Cardiac fibroblast (primary cell): ENCODE measurements around the gene ADAMTSL3.

Experiments used
- DNase-seq, 2 donors: peaks; one replicate each; pipeline versions ENCODE4 v3.0.0 to v3.0.0-alpha.2; 2010; ENCODE audit warnings: low read depth in 2 of 2
- H3K4me3 ChIP-seq, 2 donors: replicated peaks in 1 of 2; 1 replicate in 1 of 2; 2 replicates in 1 of 2; pipeline ENCODE4 v1.5.1; 2011; ENCODE audit warnings: low read depth in 2 of 2, low read length in 2 of 2, mild to moderate bottlenecking in 2 of 2, moderate library complexity in 1 of 2
- TF ChIP-seq, protein P1 (sequence below): IDR thresholded peaks from one replicate; pipeline ENCODE4 v1.5.1; 2011; ENCODE audit warnings: low read depth, mild to moderate bottlenecking, low read length, inconsistent platforms

The ADAMTSL3 gene

DNA sequence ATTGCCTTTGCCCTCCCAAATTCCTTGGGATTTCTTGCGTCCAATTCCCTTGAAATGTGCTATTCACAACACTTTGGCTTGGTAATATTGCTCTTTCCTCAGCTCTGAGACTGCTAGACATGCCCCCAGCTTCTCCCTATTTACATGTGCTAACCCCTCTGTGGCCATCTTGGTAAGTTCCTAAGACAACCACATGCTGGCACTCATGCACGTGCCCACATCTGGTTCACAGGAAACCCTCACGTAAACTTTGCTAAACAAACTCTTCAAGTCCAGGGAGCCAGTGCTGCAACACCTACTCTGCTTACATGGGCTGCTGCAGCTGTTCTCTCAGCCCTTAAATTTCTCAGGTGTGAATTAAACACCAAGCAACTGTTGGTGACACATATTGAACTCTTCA lies 121.8 kb downstream of the ADAMTSL3 start:
- TF ChIP-seq, protein P1, sequence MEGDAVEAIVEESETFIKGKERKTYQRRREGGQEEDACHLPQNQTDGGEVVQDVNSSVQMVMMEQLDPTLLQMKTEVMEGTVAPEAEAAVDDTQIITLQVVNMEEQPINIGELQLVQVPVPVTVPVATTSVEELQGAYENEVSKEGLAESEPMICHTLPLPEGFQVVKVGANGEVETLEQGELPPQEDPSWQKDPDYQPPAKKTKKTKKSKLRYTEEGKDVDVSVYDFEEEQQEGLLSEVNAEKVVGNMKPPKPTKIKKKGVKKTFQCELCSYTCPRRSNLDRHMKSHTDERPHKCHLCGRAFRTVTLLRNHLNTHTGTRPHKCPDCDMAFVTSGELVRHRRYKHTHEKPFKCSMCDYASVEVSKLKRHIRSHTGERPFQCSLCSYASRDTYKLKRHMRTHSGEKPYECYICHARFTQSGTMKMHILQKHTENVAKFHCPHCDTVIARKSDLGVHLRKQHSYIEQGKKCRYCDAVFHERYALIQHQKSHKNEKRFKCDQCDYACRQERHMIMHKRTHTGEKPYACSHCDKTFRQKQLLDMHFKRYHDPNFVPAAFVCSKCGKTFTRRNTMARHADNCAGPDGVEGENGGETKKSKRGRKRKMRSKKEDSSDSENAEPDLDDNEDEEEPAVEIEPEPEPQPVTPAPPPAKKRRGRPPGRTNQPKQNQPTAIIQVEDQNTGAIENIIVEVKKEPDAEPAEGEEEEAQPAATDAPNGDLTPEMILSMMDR: no peak
- no peak overlapping the region for H3K4me3 ChIP-seq
- peak in 1 of 2 donors; percentile 3 for DNase-seq

- DNase-seq: no peak
- TF ChIP-seq, protein P1: no peak
- no peak overlapping the region for H3K4me3 ChIP-seq
Observed at GRCh38 chr15:83776986-83777385, 123.1 kb downstream of the ADAMTSL3 start.

GRCh38 chr15:83783227-83783626 lies 129.3 kb downstream of the ADAMTSL3 start:
- DNase-seq: no peak
- no peak overlapping the region for H3K4me3 ChIP-seq
- TF ChIP-seq, protein P1: no peak

- TF ChIP-seq, protein P1: no peak
- DNase-seq: peak in 1 of 2 donors; percentile 63
Observed at GRCh38 chr15:83784975-83785374, 131.1 kb downstream of the ADAMTSL3 start.

DNA sequence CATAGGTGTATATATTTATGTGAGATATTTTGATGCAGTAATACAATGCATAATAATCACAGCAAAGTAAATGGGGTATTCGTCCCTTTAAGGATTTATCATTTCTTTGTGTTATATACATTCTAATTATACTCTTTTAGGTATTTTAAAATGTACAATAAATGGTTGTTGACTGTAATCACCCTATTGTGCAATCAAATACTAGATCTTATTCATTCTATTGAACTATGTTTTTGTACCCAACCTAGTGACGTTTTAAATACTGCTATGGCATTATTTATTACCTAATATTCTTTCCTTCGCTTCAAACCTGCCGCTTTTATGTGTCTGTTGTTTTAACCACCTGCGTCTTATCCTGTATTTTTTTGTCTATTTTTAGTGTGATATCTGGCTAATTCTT lies 132.4 kb downstream of the ADAMTSL3 start:
- no peak for DNase-seq
- TF ChIP-seq, protein P1: no peak
- H3K4me3 ChIP-seq: no peak overlapping the region

More at GRCh38 chr15:83784975-83785374, 131.1 kb downstream of the ADAMTSL3 start:
- H3K4me3 ChIP-seq: no peak overlapping the region

DNA sequence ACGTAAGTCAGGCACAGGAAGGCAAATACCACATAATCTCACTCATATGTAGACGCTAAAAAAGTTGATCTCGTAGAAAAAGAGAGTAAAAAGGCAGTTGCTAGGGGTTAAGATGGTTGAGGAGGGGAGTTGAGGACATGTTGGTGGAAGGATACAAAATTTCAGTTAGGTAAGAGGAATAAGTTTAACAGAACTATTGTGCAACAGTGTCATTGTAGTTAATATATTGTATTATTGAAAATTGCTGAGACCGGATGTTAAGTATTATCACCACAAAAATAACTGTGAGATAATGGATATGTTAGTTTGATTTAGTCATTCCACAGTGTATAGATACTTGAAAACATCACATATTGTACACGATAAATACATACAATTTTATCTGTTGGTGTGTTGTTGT lies 139.1 kb downstream of the ADAMTSL3 start:
- TF ChIP-seq, protein P1: no peak
- DNase-seq: no peak
- H3K4me3 ChIP-seq: no peak overlapping the region

- no peak for DNase-seq
- TF ChIP-seq, protein P1: no peak
- no peak overlapping the region for H3K4me3 ChIP-seq
Observed at GRCh38 chr15:83794209-83794608, 140.3 kb downstream of the ADAMTSL3 start.
